Measurements from ENCODE around the gene PM20D1. TPM values are rescaled to one million over a fixed set of nuclear protein-coding genes. Genes with fewer than 3 reads are reported as not detected.

Gene PM20D1
- total and polyA plus RNA-seq, 9 donors: 0.05 to 1.8 (median 0.74) TPM; not detected in 1

GRCh38 chr1:205787287-205787916 is 62.5 kb downstream of the PM20D1 start:
- TF ChIP-seq POLR2A (IDR thresholded peaks at IDR 0.05): no peak
- no peak for TF ChIP-seq EP300 (IDR thresholded peaks at IDR 0.05)
- no peak for TF ChIP-seq CTCF (IDR thresholded peaks at IDR 0.05)
- Histone ChIP-seq H3K9me3 (no peaks in the 10 kb centered on the region), H3K4me3 (no peak overlapping the region), H3K27ac (no peak overlapping the region), H3K36me3 (no peaks in the 10 kb centered on the region), H3K4me1 (ENCODE audit: insufficient read depth) (no peaks in the 10 kb centered on the region), H3K27me3 (no peaks in the 10 kb centered on the region)
- intact Hi-C loops (cut with DNase I): no loop called here
- DNase-seq: no peak
- WGBS, 3 donors: 59 to 73% (median 61%) methylated on average over 10 of the region's 10 CpGs

GRCh38 chr1:205786601-205787000 is 63.3 kb downstream of the PM20D1 start:
- 50 to 63% (median 53%) methylated on average over 4 of the region's 4 CpGs for WGBS, 3 donors
- H3K9me3 ChIP-seq: no peaks in the 10 kb centered on the region
- no peaks in the 10 kb centered on the region for H3K27me3 ChIP-seq
- no peak overlapping the region for H3K4me3 ChIP-seq
- H3K36me3 ChIP-seq: no peaks in the 10 kb centered on the region
- intact Hi-C loops (cut with DNase I): no loop called here
- no peak for DNase-seq
- no peak overlapping the region for H3K27ac ChIP-seq
- TF ChIP-seq CTCF (IDR thresholded peaks at IDR 0.05): no peak
- TF ChIP-seq POLR2A (IDR thresholded peaks at IDR 0.05): no peak
- no peak for TF ChIP-seq EP300 (IDR thresholded peaks at IDR 0.05)
- H3K4me1 ChIP-seq (ENCODE audit: insufficient read depth): no peaks in the 10 kb centered on the region

DNA sequence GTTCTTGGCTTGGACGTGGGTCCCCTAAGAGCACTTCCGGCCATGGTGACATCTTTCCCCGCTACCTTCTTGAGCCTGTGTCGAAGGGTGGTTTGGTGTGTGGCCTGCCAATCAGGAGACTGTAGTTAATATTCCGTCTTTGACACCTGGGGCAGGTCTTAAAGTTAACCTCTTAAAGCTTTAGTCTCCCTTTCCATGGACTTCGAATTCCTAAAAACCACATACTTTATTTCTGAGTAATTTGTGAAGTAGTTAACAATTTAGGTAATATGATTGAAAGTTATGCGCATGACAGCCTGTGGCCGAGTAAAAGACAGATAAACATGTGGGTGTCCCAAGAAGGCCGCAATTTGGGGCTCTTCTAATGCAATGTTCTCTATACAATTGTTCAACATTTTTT is 64.5 kb downstream of the PM20D1 start:
- H3K4me3 ChIP-seq: no peak overlapping the region
- DNase-seq: no peak
- intact Hi-C loops (cut with DNase I): no loop called here
- H3K9me3 ChIP-seq: no peaks in the 10 kb centered on the region
- H3K4me1 ChIP-seq (ENCODE audit: insufficient read depth): no peaks in the 10 kb centered on the region
- no peaks in the 10 kb centered on the region for H3K27me3 ChIP-seq
- TF ChIP-seq EP300 (IDR thresholded peaks at IDR 0.05) (no peak), CTCF (IDR thresholded peaks at IDR 0.05) (no peak), POLR2A (IDR thresholded peaks at IDR 0.05) (no peak)
- 93 to 96% (median 95%) methylated on average over 9 of the region's 9 CpGs for WGBS, 3 donors
- H3K27ac ChIP-seq: no peak overlapping the region
- no peaks in the 10 kb centered on the region for H3K36me3 ChIP-seq

GRCh38 chr1:205783904-205784303 is 66.0 kb downstream of the PM20D1 start:
- H3K36me3 ChIP-seq: no peaks in the 10 kb centered on the region
- intact Hi-C loops (cut with DNase I): no loop called here
- no peaks in the 10 kb centered on the region for H3K9me3 ChIP-seq
- TF ChIP-seq POLR2A (IDR thresholded peaks at IDR 0.05) (no peak), CTCF (IDR thresholded peaks at IDR 0.05) (no peak), EP300 (IDR thresholded peaks at IDR 0.05) (no peak)
- H3K4me1 ChIP-seq (ENCODE audit: insufficient read depth): no peaks in the 10 kb centered on the region
- WGBS, 3 donors: 54 to 68% (median 66%) methylated on average over 4 of the region's 4 CpGs
- DNase-seq: no peak
- no peaks in the 10 kb centered on the region for H3K27me3 ChIP-seq
- no peak overlapping the region for H3K4me3 ChIP-seq
- no peak overlapping the region for H3K27ac ChIP-seq
